CD14-positive monocyte (primary cell): ENCODE data around the gene NEU1. TPM values are rescaled to one million over a fixed set of nuclear protein-coding genes. Genes with fewer than 3 reads are reported as not detected.
A peak's percentile ranks its signal among the peaks of the same experiment; 100 is the strongest.

Experiments used
- DNase-seq, 3 donors: peaks; one replicate each; pipeline ENCODE4 v3.0.0-alpha.2; 2011 to 2022
- H2AFZ ChIP-seq: 2 replicates; pipeline ENCODE4 v1.6.0; 2012; ENCODE audit warnings: mild to moderate bottlenecking, low read depth, low read length, inconsistent platforms; ENCODE audit not compliant: insufficient read depth, poor library complexity, severe bottlenecking
- H3K27ac ChIP-seq, 2 donors: 1 replicate in 1 of 2; 2 replicates in 1 of 2; pipeline ENCODE4 v1.5.1; 2012 to 2013; ENCODE audit warnings: low read length in 2 of 2, control low read depth in 1 of 2, inconsistent platforms in 1 of 2, low read depth in 1 of 2, mild to moderate bottlenecking in 1 of 2
- H3K27me3 ChIP-seq, 2 donors: one replicate each; pipeline versions ENCODE4 v1.6.0 to v1.6.1; 2011 to 2013; ENCODE audit warnings: low read length in 2 of 2; ENCODE audit not compliant: control insufficient read depth in 2 of 2, insufficient read depth in 2 of 2
- H3K36me3 ChIP-seq, 2 donors: replicated peaks in 1 of 2; 1 replicate in 1 of 2; 2 replicates in 1 of 2; pipeline versions ENCODE4 v1.5.1 to v1.6.1; 2012 to 2013; ENCODE audit warnings: low read length in 2 of 2, control low read depth in 1 of 2, inconsistent platforms in 1 of 2, mild to moderate bottlenecking in 1 of 2; ENCODE audit not compliant: insufficient read depth in 2 of 2, control insufficient read depth in 1 of 2
- H3K4me1 ChIP-seq, 2 donors: 1 replicate in 1 of 2; 2 replicates in 1 of 2; pipeline versions ENCODE4 v1.5.1 to v1.6.1; 2012 to 2013; ENCODE audit warnings: low read length in 2 of 2, control low read depth in 1 of 2, inconsistent platforms in 1 of 2, mild to moderate bottlenecking in 1 of 2, moderate library complexity in 1 of 2; ENCODE audit not compliant: insufficient read depth in 2 of 2, control insufficient read depth in 1 of 2
- H3K4me2 ChIP-seq: replicated peaks from 2 replicates; pipeline ENCODE3; 2012; ENCODE audit warnings: low read length, moderate library complexity, mild to moderate bottlenecking; ENCODE audit not compliant: poor library complexity, severe bottlenecking; ENCODE audit errors: extremely low read depth
- H3K4me3 ChIP-seq, 3 experiments: fragments of 200-600 bp in 1 of 3; sonication (generic) in 1 of 3; replicated peaks in 1 of 3; 1 replicate in 2 of 3; 2 replicates in 1 of 3; pipeline ENCODE4 v1.5.1; 2011 to 2013; ENCODE audit warnings: low read length in 3 of 3, mild to moderate bottlenecking in 3 of 3, control low read depth in 2 of 3, low read depth in 2 of 3, inconsistent platforms in 1 of 3, moderate library complexity in 1 of 3
- H3K79me2 ChIP-seq: 2 replicates; pipeline ENCODE4 v1.6.0; 2012; ENCODE audit warnings: mild to moderate bottlenecking, control low read depth, inconsistent platforms, low read length, moderate library complexity; ENCODE audit not compliant: insufficient read depth
- H3K9ac ChIP-seq: 2 replicates; pipeline ENCODE4 v1.6.0; 2017; ENCODE audit warnings: low read length, mild to moderate bottlenecking; ENCODE audit not compliant: insufficient read depth, poor library complexity, severe bottlenecking
- H3K9me3 ChIP-seq, 2 donors: replicated peaks in 1 of 2; 1 replicate in 1 of 2; 2 replicates in 1 of 2; pipeline versions ENCODE4 v1.5.1 to v1.6.1; 2012 to 2013; ENCODE audit warnings: low read length in 2 of 2, control low read depth in 1 of 2; ENCODE audit not compliant: control insufficient read depth in 1 of 2, insufficient read depth in 1 of 2
- H4K20me1 ChIP-seq: 2 replicates; pipeline ENCODE4 v1.6.0; 2012; ENCODE audit warnings: mild to moderate bottlenecking, low read length, control low read depth, moderate library complexity; ENCODE audit not compliant: insufficient read depth
- H3K27ac Mint-ChIP-seq, 7 donors: one replicate each; pipeline ENCODE4 v1.8.0; 2020; ENCODE audit warnings: mild to moderate bottlenecking in 7 of 7, mixed read lengths in 7 of 7, moderate library complexity in 6 of 7, inconsistent platforms in 2 of 7
- H3K27me3 Mint-ChIP-seq, 3 donors: one replicate each; pipeline ENCODE4 v1.8.0; 2021 to 2022; ENCODE audit warnings: low read depth in 3 of 3, mild to moderate bottlenecking in 3 of 3, mixed read lengths in 3 of 3, moderate library complexity in 3 of 3, inconsistent platforms in 1 of 3
- H3K36me3 Mint-ChIP-seq, 2 donors: one replicate each; pipeline ENCODE4 v1.8.0; 2020; ENCODE audit warnings: mixed read lengths in 2 of 2, inconsistent platforms in 1 of 2, mild to moderate bottlenecking in 1 of 2
- H3K4me1 Mint-ChIP-seq: one replicate; pipeline ENCODE4 v1.8.0; 2020; ENCODE audit warnings: mild to moderate bottlenecking, mixed read lengths
- H3K4me3 Mint-ChIP-seq, 2 donors: one replicate each; pipeline ENCODE4 v1.8.0; 2020; ENCODE audit warnings: mild to moderate bottlenecking in 2 of 2, mixed read lengths in 2 of 2, moderate library complexity in 1 of 2
- H3K9me3 Mint-ChIP-seq, 7 donors: one replicate each; pipeline ENCODE4 v1.8.0; 2020 to 2022; ENCODE audit warnings: mixed read lengths in 7 of 7, mild to moderate bottlenecking in 6 of 7, moderate library complexity in 6 of 7, inconsistent platforms in 2 of 7
- CTCF ChIP-seq: fragments of 200-600 bp; IDR thresholded peaks from one replicate; pipeline ENCODE4 v1.8.0; 2022; ENCODE audit warnings: antibody characterized with exemption, mild to moderate bottlenecking
- WGBS: methylation state at CpG from one replicate; pipeline ENCODE4 v1.1.5; 2013; ENCODE audit warnings: missing lambda C conversion rate; ENCODE audit not compliant: insufficient coverage; 5-methylcytosine and 5-hydroxymethylcytosine counted together
- intact Hi-C, 2 donors: fragments of 100-400 bp; cut with micrococcal nuclease; formaldehyde crosslinking; loops; one replicate each; pipeline versions ENCODE4 v1.15.0 to v1.15.1; 2023
- polyA plus RNA-seq, 3 donors: library from polyadenylated mRNA; depleted of rRNA in 1 of 3; unstranded in 2 of 3; stranded (reverse) in 1 of 3; fragments of 300-500 nt in 2 of 3; fragments of >200 nt in 1 of 3; fragmentation: Illumina TruSeq in 2 of 3; gene quantifications; 1 replicate in 2 of 3; 2 replicates in 1 of 3; pipeline ENCODE4 v1.2.3, GENCODE V29; 2012 to 2021

Gene NEU1
- polyA plus RNA-seq, 3 donors, result 70.2 to 89.5 (median 81.8) TPM

GRCh38 chr6:31877651-31878161 is 15.1 kb upstream of the NEU1 start:
- TF ChIP-seq CTCF, result no peak
- peaks cover 30 to 32% of the 10 kb centered on the region in 2 donors for H3K36me3 ChIP-seq
- no peak overlapping the region for H3K27ac ChIP-seq
- H3K9me3 ChIP-seq, result no peaks in the 10 kb centered on the region
- H3K27me3 ChIP-seq, result no peaks in the 10 kb centered on the region
- Mint-ChIP-seq H3K4me3 (no peak overlapping the region), H3K27me3 (peaks cover 5 to 7% (median 7%) of the 10 kb centered on the region in 3 donors), H3K27ac (peak overlapping the region in 1 of 7 donors; percentile 26), H3K36me3 (peaks cover 31 to 38% of the 10 kb centered on the region in 2 donors), H3K4me1 (no peaks in the 10 kb centered on the region), H3K9me3 (peaks cover 0 to 1% (median 0%) of the 10 kb centered on the region in 7 donors)
- no peaks in the 10 kb centered on the region for H3K4me1 ChIP-seq
- H3K9ac ChIP-seq, result no peak overlapping the region
- no peaks in the 10 kb centered on the region for H4K20me1 ChIP-seq
- H2AFZ ChIP-seq, result no peak overlapping the region
- H3K4me3 ChIP-seq, result no peak overlapping the region
- intact Hi-C loops, result no loop called here
- peak in 1 of 3 donors; percentile 2 for DNase-seq
- 87% methylated on average over 10 of the region's 10 CpGs for WGBS
- no peaks in the 10 kb centered on the region for H3K79me2 ChIP-seq
- H3K4me2 ChIP-seq, result no peak overlapping the region

- Histone ChIP-seq H2AFZ (no peak overlapping the region), H3K36me3 (peaks cover 24 to 27% of the 10 kb centered on the region in 2 donors), H3K79me2 (no peaks in the 10 kb centered on the region), H4K20me1 (no peaks in the 10 kb centered on the region), H3K4me1 (no peaks in the 10 kb centered on the region), H3K9ac (no peak overlapping the region), H3K27me3 (no peaks in the 10 kb centered on the region), H3K27ac (no peak overlapping the region), H3K4me2 (no peak overlapping the region), H3K9me3 (no peaks in the 10 kb centered on the region), H3K4me3 (no peak overlapping the region)
- H3K27ac Mint-ChIP-seq, result no peak overlapping the region
- H3K9me3 Mint-ChIP-seq, result no peaks in the 10 kb centered on the region
- H3K4me1 Mint-ChIP-seq, result no peaks in the 10 kb centered on the region
- H3K27me3 Mint-ChIP-seq, result peaks cover 5 to 7% (median 7%) of the 10 kb centered on the region in 3 donors
- peaks cover 26 to 33% of the 10 kb centered on the region in 2 donors for H3K36me3 Mint-ChIP-seq
- intact Hi-C loops, result no loop called here
- no peak for DNase-seq
- 100% methylated on average over 2 of the region's 3 CpGs for WGBS
- no peak for TF ChIP-seq CTCF
- H3K4me3 Mint-ChIP-seq, result no peak overlapping the region
These were observed 14.6 kb upstream of the NEU1 start for GRCh38 chr6:31877125-31877650.
